HG03196 (cell line): ENCODE results near the gene OR51I2.

Experiments used
- ATAC-seq: cut with Tn5 transposase; IDR thresholded peaks from one replicate; pipeline ENCODE4 v1.9.1; 2021; ENCODE audit not compliant: unreplicated experiment

The OR51I2 gene

DNA sequence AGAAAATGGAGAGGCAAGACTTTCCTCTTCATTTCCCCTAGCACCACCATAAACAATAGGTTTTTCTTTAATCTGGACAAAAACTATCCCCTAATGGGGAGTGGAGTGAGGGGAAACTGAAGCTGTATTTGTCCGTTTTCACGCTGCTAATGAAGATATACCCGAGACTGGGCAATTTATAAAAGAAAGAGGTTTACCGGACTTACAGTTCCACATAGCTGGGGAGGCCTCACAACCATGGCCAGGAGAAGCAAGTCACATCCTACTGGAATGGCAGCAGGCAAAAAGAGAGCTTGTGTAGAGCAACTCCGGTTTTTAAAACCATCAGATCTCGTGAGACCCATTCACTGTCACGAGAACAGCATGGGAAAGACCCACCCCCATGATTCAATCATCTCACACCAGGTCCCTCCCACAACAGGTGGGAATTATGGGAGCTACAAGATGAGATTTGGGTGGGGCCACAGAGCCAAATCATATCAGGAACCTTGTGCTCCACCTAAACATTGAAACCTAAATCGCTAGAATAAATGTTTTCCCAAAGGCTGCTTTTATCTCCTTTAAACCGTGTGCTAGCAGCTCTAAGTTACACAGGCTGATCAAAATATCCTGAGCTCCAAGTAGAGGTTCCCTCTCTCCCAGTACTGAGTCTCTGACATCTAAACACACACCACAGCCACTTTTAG is 56.4 kb downstream of the OR51I2 start:
- no peak for ATAC-seq
